GM19099 (cell line): Measurements from ENCODE around the gene FPR3.

Source experiments
- POLR2A ChIP-seq: IDR thresholded peaks from 3 replicates; pipeline ENCODE4 v1.6.1; 2011; ENCODE audit warnings: low read depth; ENCODE audit not compliant: insufficient read length; ENCODE audit errors: extremely low read depth

FPR3 gene

DNA sequence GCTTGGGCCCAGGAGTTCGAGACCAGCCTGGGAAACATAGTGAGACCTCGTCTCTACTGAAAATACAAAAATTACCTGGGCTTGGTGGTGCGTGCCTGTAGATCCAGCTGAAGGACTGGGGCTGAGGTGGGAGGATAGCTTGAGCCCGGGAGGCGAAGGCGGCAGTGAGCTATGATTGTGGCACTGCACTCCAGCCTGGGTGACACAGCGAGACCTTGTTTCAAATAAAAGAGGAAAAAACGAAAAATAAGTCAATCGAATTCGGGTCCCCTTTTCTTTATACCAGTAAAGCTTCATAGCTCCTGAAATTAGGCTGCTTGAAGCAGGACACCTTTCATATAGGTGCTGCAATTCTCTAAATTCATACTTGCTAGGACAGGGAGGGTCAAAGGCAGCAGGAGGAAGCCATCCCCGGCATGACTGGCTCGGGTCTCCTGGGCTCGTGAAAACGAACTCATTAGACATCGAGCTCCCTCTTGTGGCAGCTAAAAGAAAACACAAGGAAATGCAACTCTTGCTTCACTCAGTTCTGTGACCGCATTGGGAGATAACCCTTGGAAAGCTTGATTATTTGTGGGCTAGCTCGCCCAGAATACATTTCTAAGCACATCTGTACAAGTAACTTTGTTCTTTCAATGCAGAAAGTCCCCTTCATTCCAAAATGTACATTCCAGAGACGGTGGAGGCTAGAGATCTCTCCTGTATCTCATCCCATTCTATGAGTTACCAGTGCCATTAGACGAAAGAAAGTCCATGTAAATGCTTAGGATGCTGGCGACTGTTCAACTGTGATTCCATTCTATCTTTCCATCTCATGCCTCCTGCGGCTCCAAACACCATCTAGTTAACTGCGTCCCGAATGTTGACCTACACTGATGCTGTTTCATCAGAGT is 17.1 kb upstream of the FPR3 start:
- no peak for TF ChIP-seq POLR2A

DNA sequence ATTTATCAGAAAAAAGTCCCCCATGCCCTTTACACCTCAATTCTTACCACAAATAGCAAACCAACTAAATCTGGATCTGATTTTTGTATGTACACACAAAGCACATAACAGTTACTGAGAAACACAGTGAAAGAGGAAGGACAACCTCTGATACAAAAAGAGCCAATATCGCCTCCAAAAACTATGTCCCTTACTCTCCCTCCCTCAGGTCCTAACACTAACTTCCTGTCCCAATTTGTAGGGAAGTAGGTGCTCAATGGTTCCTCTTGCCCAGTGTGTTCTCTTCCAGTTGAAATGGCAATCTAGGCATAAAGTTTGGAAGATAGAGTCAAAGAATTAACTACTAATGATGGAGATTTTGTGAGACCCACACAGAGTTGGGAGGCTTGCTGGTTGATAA is 15.8 kb upstream of the FPR3 start:
- no peak for TF ChIP-seq POLR2A

GRCh38 chr19:51779703-51780102 is 15.3 kb upstream of the FPR3 start:
- no peak for TF ChIP-seq POLR2A

GRCh38 chr19:51780270-51780669 is 14.7 kb upstream of the FPR3 start:
- no peak for TF ChIP-seq POLR2A

GRCh38 chr19:51781999-51782398 is 13.0 kb upstream of the FPR3 start:
- TF ChIP-seq POLR2A, result no peak

DNA sequence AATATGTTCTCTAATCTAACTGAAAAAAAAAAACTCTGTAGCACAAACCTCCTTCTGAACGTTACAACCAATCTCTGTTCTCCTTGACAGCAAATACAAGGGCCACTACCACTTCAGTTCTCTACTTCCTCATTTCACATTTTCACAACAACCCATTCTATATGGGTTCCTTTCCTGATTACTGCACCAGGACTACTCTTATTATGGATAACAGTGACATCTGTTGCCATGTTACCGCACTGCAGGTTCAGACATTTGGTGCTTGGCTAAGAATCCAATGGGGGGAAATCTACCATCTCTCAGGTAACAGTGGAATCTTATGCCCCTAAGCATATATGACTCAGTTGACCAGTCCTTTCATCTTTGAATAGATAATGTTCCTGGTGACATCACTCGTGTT is 11.6 kb upstream of the FPR3 start:
- no peak for TF ChIP-seq POLR2A

- TF ChIP-seq POLR2A, result no peak
Measured at GRCh38 chr19:51784109-51784785, 10.7 kb upstream of the FPR3 start.

- TF ChIP-seq POLR2A, result no peak
Measured at GRCh38 chr19:51784922-51785690, 9.9 kb upstream of the FPR3 start.

- TF ChIP-seq POLR2A, result no peak
Measured at GRCh38 chr19:51786646-51787494, 8.1 kb upstream of the FPR3 start.

DNA sequence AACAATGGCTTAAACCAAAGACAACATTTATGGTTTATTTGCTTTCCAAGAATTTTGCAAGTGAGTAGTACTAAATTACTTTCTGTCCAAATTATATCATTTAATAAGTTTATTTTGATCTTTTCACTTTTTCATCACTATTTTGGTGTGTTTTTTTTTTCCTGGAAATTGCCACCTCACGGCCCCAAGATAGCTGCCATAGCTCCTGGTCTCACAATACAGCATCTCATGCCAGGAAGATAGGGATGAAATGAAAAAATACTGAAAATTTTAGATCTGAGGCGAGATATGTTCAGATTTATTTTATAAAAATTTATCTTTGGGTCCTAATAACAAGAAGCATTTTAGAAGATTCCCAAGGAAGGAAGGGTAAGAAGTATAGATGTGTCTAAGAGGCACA is 6.9 kb upstream of the FPR3 start:
- no peak for TF ChIP-seq POLR2A

DNA sequence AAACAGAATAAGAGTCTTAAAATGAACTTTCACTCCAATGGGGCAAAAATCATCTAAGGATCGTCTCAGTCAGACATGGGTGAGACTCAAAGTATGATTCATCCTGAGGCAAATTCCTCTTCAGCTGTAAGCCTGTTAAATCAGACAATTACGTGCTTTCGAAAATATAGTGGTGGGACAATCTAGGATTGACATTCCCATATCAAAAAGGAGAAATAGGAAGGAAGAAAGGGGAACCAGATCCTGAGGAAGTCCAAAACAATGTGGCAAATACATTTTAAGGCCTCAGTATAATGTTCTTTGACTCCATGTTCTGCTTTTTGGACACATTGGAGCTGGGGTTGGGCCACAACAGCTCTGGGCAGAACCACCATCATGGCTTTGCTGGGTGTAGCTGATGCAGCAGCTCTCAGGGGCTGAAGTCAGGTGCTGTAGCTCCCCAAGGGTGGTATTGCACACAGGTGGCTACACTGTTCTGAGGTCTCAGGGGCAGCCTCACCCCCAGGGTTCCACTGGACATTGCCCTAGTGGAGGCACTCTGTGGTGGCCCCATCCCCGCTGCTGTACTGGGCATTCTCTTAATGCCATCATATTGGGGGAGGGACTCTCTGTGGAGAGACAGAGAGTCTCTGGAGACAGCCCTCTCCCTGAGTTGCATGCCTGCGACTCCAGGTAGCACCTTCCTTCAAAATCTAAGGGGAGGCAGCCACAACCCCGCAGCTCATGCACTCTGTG is 5.7 kb upstream of the FPR3 start:
- no peak for TF ChIP-seq POLR2A

DNA sequence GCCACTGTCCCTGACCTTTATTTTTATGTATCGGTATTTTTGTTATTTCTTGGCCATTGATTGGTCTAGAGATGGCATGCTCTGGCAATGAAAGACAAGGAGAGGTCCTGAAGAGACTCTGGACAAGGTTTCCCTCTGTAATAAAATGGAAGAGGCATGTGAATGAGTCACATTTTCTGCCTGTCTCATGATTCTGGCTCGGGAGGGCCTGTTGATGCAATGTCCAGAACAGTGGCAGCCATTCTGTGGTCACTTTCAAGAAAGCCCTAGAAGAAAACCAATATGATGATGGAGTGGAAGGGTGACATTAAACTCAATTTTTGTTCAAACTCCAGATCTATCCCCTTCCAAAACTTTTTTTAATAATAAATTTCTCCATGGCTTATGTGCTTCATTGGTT is 2.0 kb upstream of the FPR3 start:
- TF ChIP-seq POLR2A, result no peak

DNA sequence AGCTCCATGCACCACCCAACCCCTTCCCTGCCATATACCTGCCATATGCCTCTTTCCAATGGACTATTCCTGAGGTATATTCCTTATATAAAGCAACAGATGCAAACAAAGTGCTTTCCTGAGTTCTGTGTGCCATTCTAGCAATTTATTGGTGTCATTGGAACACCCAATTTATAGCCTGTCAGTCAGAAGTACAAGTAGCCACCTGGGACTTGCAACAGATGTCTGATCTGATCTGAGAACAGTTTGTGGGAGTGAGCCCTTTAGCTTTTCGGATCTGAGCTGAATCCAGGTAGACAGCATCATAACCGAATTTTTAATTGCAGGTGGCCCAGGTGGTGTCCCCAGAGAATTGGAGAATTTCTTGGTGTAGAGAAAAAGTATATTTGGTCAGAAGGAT is 963 bp upstream of the FPR3 start:
- no peak for TF ChIP-seq POLR2A

DNA sequence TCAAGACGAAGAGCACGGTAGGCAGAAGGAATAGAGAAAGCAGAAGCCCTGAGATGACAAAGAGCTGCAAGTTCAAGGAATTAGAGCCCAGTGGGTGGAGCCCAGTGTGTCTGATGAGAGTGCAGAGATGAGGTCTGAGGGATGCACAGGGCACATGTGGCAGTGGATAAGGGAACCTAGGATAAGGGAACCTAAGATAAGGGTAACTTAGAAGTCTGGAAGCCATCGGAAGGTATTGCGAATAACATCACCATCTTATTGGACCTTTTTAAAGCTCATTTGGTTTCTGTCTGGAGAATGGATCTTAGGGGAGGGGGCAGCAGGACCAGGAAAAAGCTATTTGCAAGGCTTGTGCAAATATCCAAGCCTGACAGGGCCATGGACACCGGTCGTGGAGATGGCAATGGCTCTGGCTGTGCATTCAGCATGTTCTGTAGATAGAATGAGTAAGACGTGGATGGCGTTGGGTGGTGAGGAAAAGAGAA is 1.3 kb downstream of the FPR3 start:
- no peak for TF ChIP-seq POLR2A
